MCF 10A (cell line): ENCODE measurements around the gene TNRC18. TPM values are rescaled to one million over a fixed set of nuclear protein-coding genes. Genes with fewer than 3 reads are reported as not detected.

Experiments
- BruUV-seq: library from RNA; stranded (reverse); fragments of 400-500 nt; replicated peaks from 2 replicates; lab custom pipeline; 2021; lab: Mats Ljungman, UMichigan
- CTCF ChIA-PET: fragments of 300-600 bp; sonication (Branson Sonifier 250); formaldehyde crosslinking; extraction: SDS; loops from one replicate; lab custom pipeline; 2021; ENCODE audit warnings: antibody characterized with exemption, inconsistent platforms; lab: Yijun Ruan, JAX
- POLR2A ChIA-PET: fragments of 300-600, 350-650 bp; sonication (Branson Sonifier 250); formaldehyde crosslinking; extraction: SDS; loops from one replicate; lab custom pipeline; 2020; ENCODE audit warnings: antibody characterized with exemption, inconsistent platforms; lab: Yijun Ruan, JAX
- DNase-seq: peaks from one replicate; pipeline ENCODE4 v3.0.0-alpha.2; 2018; ENCODE audit not compliant: unreplicated experiment
- H3K27ac Mint-ChIP-seq: one replicate; pipeline ENCODE4 v1.8.0; 2022; ENCODE audit warnings: mild to moderate bottlenecking, low read depth, mixed read lengths; ENCODE audit not compliant: unreplicated experiment
- H3K27me3 Mint-ChIP-seq: one replicate; pipeline ENCODE4 v1.8.0; 2022; ENCODE audit warnings: mixed read lengths; ENCODE audit not compliant: insufficient read depth, unreplicated experiment
- H3K36me3 Mint-ChIP-seq: one replicate; pipeline ENCODE4 v1.8.0; 2022; ENCODE audit warnings: mild to moderate bottlenecking, moderate library complexity, mixed read lengths; ENCODE audit not compliant: insufficient read depth, unreplicated experiment
- H3K4me1 Mint-ChIP-seq: one replicate; pipeline ENCODE4 v1.8.0; 2022; ENCODE audit warnings: mixed read lengths; ENCODE audit not compliant: insufficient read depth, unreplicated experiment
- H3K4me3 Mint-ChIP-seq: one replicate; pipeline ENCODE4 v1.8.0; 2022; ENCODE audit warnings: mild to moderate bottlenecking, moderate library complexity, mixed read lengths; ENCODE audit not compliant: unreplicated experiment
- H3K9me3 Mint-ChIP-seq: one replicate; pipeline ENCODE4 v1.8.0; 2022; ENCODE audit warnings: mixed read lengths; ENCODE audit not compliant: unreplicated experiment
- intact Hi-C: fragments of 100-400 bp; cut with micrococcal nuclease; formaldehyde crosslinking; loops from 2 replicates; pipeline ENCODE4 v1.14.1; 2022
- total RNA-seq: library from RNA; stranded (reverse); gene quantifications from 2 replicates; pipeline ENCODE4 v1.2.3, GENCODE V29; 2022
- TF ChIP-seq, protein P1 (sequence below): fragments of 200-600 bp; IDR thresholded peaks from one replicate; pipeline ENCODE4 v1.8.0; 2022; ENCODE audit warnings: antibody characterized with exemption, mild to moderate bottlenecking; ENCODE audit not compliant: unreplicated experiment

TNRC18 gene
- total RNA-seq, 1 experiment from 2014 or later: 132 TPM

DNA sequence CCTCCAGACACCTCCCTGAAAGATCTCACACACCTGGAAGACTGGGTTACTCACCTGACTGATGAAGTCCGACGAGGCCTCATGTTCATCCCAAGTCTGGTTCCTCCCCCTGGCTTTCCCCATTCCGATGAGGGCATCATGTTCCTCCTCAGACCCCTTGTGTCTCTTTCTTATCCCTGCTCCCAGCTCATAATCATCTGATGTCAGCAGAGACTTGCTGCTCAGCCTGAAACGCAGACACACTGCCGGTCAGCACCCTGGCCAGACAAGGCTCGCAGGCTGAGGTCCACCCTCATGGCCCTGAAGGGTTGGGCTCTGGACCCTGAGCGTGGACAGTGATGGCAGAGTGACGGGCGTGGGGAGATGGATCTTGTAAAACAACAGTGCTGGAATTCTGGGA is 64.3 kb downstream of the TNRC18 start:
- peaks cover 95% of the 10 kb centered on the region for H3K36me3 Mint-ChIP-seq
- peaks cover 9% of the 10 kb centered on the region for H3K4me1 Mint-ChIP-seq
- ChIA-PET POLR2A (no interaction called here), CTCF (interaction anchor here (0.6 kb wide), 1 partner anchor 119 kb away, joined by 3 read pairs; no protein-coding TSS in a partner anchor)
- no peak overlapping the region for H3K4me3 Mint-ChIP-seq
- intact Hi-C loops: no loop called here
- H3K9me3 Mint-ChIP-seq: no peaks in the 10 kb centered on the region
- H3K27ac Mint-ChIP-seq: peak overlapping the region; percentile 27
- DNase-seq: no peak
- no TSS peak for BruUV-seq
- TF ChIP-seq, protein P1, sequence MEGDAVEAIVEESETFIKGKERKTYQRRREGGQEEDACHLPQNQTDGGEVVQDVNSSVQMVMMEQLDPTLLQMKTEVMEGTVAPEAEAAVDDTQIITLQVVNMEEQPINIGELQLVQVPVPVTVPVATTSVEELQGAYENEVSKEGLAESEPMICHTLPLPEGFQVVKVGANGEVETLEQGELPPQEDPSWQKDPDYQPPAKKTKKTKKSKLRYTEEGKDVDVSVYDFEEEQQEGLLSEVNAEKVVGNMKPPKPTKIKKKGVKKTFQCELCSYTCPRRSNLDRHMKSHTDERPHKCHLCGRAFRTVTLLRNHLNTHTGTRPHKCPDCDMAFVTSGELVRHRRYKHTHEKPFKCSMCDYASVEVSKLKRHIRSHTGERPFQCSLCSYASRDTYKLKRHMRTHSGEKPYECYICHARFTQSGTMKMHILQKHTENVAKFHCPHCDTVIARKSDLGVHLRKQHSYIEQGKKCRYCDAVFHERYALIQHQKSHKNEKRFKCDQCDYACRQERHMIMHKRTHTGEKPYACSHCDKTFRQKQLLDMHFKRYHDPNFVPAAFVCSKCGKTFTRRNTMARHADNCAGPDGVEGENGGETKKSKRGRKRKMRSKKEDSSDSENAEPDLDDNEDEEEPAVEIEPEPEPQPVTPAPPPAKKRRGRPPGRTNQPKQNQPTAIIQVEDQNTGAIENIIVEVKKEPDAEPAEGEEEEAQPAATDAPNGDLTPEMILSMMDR: no peak
- no peaks in the 10 kb centered on the region for H3K27me3 Mint-ChIP-seq

DNA sequence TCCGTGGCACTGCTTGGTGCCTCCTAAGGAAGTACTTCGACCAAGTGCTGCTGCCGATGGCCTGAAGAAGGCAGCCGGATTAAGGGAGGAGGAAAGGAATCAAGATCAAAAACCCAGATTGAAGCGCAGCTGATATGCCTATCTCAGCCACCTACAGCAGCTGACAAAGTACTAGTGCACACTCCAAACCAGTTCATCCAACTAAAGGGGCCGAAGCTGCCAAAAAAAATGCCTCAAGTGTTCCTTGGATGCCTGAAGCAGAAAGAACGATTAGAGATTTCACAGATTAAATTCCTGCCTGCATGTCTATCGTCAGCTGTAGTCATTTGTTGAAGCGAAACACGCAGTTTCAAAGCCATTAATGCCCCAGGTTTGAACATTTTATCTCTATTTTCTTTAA is 65.7 kb downstream of the TNRC18 start:
- Mint-ChIP-seq H3K9me3 (no peaks in the 10 kb centered on the region), H3K4me3 (no peak overlapping the region), H3K27me3 (no peaks in the 10 kb centered on the region), H3K4me1 (peaks cover 12% of the 10 kb centered on the region), H3K36me3 (peaks cover 97% of the 10 kb centered on the region), H3K27ac (no peak overlapping the region)
- intact Hi-C loops: no loop called here
- no TSS peak for BruUV-seq
- CTCF ChIA-PET: interaction anchor here (0.6 to 2.6 kb wide), 4 partner anchors 8 to 118 kb away, joined by 3 to 8 read pairs (median 4); no protein-coding TSS in a partner anchor
- POLR2A ChIA-PET: interaction anchor here (0.5 kb wide), 1 partner anchor 332 kb away, joined by 4 read pairs; no protein-coding TSS in a partner anchor
- TF ChIP-seq, protein P1: no peak
- no peak for DNase-seq

DNA sequence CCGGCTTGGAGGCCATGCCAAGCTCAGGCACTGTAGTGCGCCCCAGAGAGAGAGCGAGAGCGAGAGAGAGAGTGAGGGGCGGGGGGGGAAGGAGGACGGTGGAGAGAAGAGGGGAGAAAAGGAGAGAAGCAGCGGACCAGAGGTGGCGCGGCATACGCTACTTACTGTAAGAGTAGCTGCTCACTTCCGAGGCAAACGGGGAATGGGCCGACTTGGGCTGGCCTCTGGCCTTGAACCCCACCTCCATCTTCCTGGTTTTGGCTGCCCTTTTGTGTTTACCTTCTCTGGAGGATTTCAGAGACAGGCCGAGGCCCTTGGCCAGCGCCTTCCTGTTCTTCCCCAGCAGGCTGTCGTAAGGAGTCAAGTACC is 66.9 kb downstream of the TNRC18 start:
- TF ChIP-seq, protein P1: no peak
- Mint-ChIP-seq H3K9me3 (no peaks in the 10 kb centered on the region), H3K36me3 (peaks cover 97% of the 10 kb centered on the region), H3K4me3 (no peak overlapping the region), H3K27me3 (no peaks in the 10 kb centered on the region), H3K27ac (no peak overlapping the region), H3K4me1 (peaks cover 12% of the 10 kb centered on the region)
- ChIA-PET POLR2A (interaction anchor here (0.7 kb wide), 1 partner anchor 10 kb away, joined by 3 read pairs; no protein-coding TSS in a partner anchor), CTCF (interaction anchor here (0.7 to 2.6 kb wide), 3 partner anchors 9 to 116 kb away, joined by 3 to 8 read pairs (median 6); no protein-coding TSS in a partner anchor)
- BruUV-seq: no TSS peak
- DNase-seq: no peak
- intact Hi-C loops: no loop called here

DNA sequence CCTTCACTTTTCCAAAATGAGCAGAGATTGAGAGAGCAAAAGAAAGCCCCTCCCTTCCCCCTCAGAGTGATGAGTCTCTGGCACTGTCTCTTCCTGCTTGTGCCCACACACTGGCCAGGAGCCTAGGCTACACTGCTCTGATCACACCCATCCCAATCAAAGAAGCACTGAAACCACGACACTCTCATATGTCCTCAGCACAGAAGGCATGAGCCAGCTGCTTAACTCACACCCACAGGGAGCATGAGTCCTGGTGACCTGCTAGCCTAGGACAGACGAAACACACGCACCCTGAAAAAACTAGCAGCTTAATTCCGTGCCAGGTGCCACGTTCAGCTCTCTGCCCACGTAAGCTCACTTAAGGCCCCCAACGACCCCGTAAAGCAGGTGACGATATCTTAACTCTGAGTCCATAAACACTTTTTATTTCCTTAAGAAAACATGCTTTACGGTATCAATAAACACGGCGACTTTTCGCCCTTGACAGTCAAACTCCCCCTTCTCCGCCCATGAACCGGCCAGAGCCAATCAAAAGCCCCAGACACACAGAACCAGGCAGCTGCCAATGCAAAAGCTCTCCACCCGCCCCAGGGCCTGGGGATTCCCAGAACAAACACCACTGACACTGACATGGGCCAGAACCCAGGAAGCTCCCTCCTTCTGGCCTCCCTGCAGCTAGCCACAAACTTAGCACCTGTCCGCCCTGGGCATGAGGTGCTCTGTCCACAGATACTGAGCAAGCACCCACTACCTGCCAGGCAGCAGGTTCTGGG is 69.0 kb downstream of the TNRC18 start:
- Mint-ChIP-seq H3K4me1 (peaks cover 12% of the 10 kb centered on the region), H3K9me3 (no peaks in the 10 kb centered on the region), H3K27me3 (no peaks in the 10 kb centered on the region), H3K36me3 (peaks cover 98% of the 10 kb centered on the region), H3K4me3 (no peak overlapping the region), H3K27ac (peak overlapping the region; percentile 79)
- TF ChIP-seq, protein P1: no peak
- ChIA-PET CTCF (interaction anchor here (0.6 to 4.1 kb wide), 5 partner anchors 11 to 115 kb away, joined by 3 to 21 read pairs (median 5); no protein-coding TSS in a partner anchor), POLR2A (interaction anchor here (0.6 to 1.3 kb wide), 5 partner anchors 11 to 510 kb away, joined by 3 read pairs; no protein-coding TSS in a partner anchor)
- BruUV-seq: no TSS peak
- DNase-seq: no peak
- intact Hi-C loops: no loop called here
